Calu3 (cell line): Measurements from ENCODE around the gene SPEM2. TPM values are rescaled to one million over a fixed set of nuclear protein-coding genes. Genes with fewer than 3 reads are reported as not detected.

Source experiments
- BruUV-seq: library from RNA; stranded (reverse); fragments of 400-500 nt; replicated peaks from 2 replicates; lab custom pipeline; 2021; lab: Mats Ljungman, UMichigan
- CTCF ChIA-PET: fragments of 300-600 bp; sonication (Branson Sonifier 250); formaldehyde crosslinking; loops from one replicate; lab custom pipeline; 2022; ENCODE audit warnings: antibody characterized with exemption; lab: Charles Lee
- DNase-seq: peaks from one replicate; pipeline ENCODE4 v3.0.0; 2022
- H3K27ac Mint-ChIP-seq: one replicate; pipeline ENCODE4 v1.8.0; 2022; ENCODE audit warnings: mixed read lengths; ENCODE audit not compliant: unreplicated experiment
- H3K27me3 Mint-ChIP-seq: one replicate; pipeline ENCODE4 v1.8.0; 2022; ENCODE audit warnings: mixed read lengths; ENCODE audit not compliant: unreplicated experiment
- H3K36me3 Mint-ChIP-seq: one replicate; pipeline ENCODE4 v1.8.0; 2022; ENCODE audit warnings: mild to moderate bottlenecking, moderate library complexity, mixed read lengths; ENCODE audit not compliant: insufficient read depth, unreplicated experiment
- H3K4me1 Mint-ChIP-seq: one replicate; pipeline ENCODE4 v1.8.0; 2022; ENCODE audit warnings: mild to moderate bottlenecking, low read depth, mixed read lengths; ENCODE audit not compliant: unreplicated experiment
- H3K4me3 Mint-ChIP-seq: one replicate; pipeline ENCODE4 v1.8.0; 2022; ENCODE audit warnings: mild to moderate bottlenecking, low read depth, moderate library complexity, mixed read lengths; ENCODE audit not compliant: unreplicated experiment
- H3K9me3 Mint-ChIP-seq: one replicate; pipeline ENCODE4 v1.8.0; 2022; ENCODE audit warnings: low read depth, mixed read lengths; ENCODE audit not compliant: unreplicated experiment
- intact Hi-C: fragments of 100-400 bp; cut with micrococcal nuclease; formaldehyde crosslinking; loops from one replicate; pipeline ENCODE4 v1.10.0; 2022; ENCODE audit not compliant: unreplicated experiment
- total RNA-seq: library from RNA; stranded (reverse); gene quantifications from 2 replicates; pipeline ENCODE4 v1.2.3, GENCODE V29; 2022
- TF ChIP-seq, protein P1 (sequence below): fragments of 200-600 bp; IDR thresholded peaks from one replicate; pipeline ENCODE4 v1.8.0; 2022; ENCODE audit warnings: antibody characterized with exemption; ENCODE audit not compliant: unreplicated experiment

Gene SPEM2
- total RNA-seq, 1 experiment from 2014 or later: not detected

DNA sequence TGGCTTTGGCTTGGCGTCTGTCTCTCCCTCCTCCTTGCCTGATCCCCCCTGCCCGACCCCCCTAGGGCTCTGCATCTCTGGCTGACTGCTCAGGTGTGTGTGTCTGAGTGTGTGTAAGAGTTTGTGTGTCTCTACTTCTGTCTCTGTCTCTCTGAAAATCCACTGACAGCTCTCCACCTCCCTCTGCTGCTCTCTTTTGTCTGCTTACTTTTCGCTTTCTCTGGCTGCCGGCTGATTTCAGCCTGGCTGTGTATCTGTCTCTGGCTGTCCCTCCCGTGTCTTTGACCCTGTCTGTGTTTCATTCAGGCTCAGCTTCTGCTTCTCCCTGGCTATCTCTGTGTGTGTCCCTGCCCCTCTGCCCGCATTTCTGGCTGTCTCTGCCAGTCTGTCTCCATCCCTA, 9.1 kb upstream of the SPEM2 start:
- TF ChIP-seq, protein P1, sequence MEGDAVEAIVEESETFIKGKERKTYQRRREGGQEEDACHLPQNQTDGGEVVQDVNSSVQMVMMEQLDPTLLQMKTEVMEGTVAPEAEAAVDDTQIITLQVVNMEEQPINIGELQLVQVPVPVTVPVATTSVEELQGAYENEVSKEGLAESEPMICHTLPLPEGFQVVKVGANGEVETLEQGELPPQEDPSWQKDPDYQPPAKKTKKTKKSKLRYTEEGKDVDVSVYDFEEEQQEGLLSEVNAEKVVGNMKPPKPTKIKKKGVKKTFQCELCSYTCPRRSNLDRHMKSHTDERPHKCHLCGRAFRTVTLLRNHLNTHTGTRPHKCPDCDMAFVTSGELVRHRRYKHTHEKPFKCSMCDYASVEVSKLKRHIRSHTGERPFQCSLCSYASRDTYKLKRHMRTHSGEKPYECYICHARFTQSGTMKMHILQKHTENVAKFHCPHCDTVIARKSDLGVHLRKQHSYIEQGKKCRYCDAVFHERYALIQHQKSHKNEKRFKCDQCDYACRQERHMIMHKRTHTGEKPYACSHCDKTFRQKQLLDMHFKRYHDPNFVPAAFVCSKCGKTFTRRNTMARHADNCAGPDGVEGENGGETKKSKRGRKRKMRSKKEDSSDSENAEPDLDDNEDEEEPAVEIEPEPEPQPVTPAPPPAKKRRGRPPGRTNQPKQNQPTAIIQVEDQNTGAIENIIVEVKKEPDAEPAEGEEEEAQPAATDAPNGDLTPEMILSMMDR: no peak
- no peak overlapping the region for H3K4me3 Mint-ChIP-seq
- peaks cover 15% of the 10 kb centered on the region for H3K27me3 Mint-ChIP-seq
- no TSS peak for BruUV-seq
- no peaks in the 10 kb centered on the region for H3K4me1 Mint-ChIP-seq
- DNase-seq: no peak
- H3K9me3 Mint-ChIP-seq: no peaks in the 10 kb centered on the region
- peaks cover 4% of the 10 kb centered on the region for H3K36me3 Mint-ChIP-seq
- H3K27ac Mint-ChIP-seq: no peak overlapping the region
- CTCF ChIA-PET: no interaction called here
- intact Hi-C loops: no loop called here

DNA sequence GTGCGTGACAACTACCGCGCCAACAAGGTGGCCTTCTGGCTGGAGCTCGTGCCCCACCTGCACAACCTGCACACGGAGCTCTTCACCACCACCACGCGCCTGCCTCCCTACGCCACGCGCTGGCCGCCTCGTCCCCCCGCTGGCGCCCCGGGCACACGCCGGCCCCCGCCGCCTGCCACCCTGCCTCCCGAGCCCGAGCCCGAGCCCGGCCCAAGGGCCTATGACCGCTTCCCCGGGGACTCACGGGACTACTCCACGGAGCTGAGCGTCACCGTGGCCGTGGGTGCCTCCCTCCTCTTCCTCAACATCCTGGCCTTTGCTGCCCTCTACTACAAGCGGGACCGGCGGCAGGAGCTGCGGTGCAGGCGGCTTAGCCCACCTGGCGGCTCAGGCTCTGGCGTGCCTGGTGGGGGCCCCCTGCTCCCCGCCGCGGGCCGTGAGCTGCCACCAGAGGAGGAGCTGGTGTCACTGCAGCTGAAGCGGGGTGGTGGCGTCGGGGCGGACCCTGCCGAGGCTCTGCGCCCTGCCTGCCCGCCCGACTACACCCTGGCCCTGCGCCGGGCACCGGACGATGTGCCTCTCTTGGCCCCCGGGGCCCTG, 8.3 kb upstream of the SPEM2 start:
- peaks cover 15% of the 10 kb centered on the region for H3K27me3 Mint-ChIP-seq
- peaks cover 4% of the 10 kb centered on the region for H3K36me3 Mint-ChIP-seq
- no peak overlapping the region for H3K4me3 Mint-ChIP-seq
- H3K27ac Mint-ChIP-seq: no peak overlapping the region
- no peaks in the 10 kb centered on the region for H3K4me1 Mint-ChIP-seq
- TF ChIP-seq, protein P1: no peak
- DNase-seq: no peak
- no TSS peak for BruUV-seq
- intact Hi-C loops: no loop called here
- CTCF ChIA-PET: no interaction called here
- no peaks in the 10 kb centered on the region for H3K9me3 Mint-ChIP-seq

DNA sequence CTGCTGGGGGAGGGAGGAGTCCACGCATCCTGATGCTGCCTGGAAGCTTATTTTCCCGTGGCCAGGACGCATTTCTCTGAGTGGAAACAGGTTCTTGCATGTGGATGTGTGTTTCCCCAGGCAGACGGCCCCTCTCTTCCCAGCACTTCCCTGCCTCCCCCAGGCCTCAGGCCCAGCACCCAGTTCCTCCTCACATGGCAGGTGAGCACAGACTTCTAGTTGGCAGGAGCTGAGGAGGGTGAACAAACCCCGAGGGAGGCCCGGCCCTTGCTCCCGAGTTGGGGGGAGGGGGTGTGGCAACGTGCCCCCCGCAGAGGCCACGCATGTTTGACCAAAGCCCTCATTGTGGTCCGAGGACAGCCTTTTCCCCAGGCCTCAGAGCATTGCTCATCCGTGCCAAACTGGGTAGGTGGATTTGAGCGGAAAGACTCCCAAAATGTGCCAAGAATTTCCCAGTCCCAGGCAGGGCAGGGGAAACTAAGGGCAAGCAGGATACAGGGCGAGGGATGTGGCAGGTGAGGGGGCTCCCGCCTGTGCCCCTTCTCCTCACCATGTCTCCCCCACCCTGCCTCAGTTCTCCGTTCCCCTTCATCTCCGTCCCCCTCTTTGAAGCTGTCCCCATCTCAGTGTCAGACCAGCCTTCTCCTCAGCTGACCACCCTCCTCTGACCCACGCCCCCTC, 6.8 kb upstream of the SPEM2 start:
- Mint-ChIP-seq H3K9me3 (no peaks in the 10 kb centered on the region), H3K36me3 (no peaks in the 10 kb centered on the region), H3K4me1 (no peaks in the 10 kb centered on the region), H3K27me3 (peaks cover 15% of the 10 kb centered on the region), H3K4me3 (no peak overlapping the region), H3K27ac (no peak overlapping the region)
- no TSS peak for BruUV-seq
- DNase-seq: no peak
- CTCF ChIA-PET: no interaction called here
- intact Hi-C loops: no loop called here
- TF ChIP-seq, protein P1: no peak

GRCh38 chr17:7419819-7420610, 5.4 kb upstream of the SPEM2 start, which contains the start of gene SPEM1:
Gene SPEM1, plus strand, starts transcription at chr17:7420324. Its CDS starts 61 bp downstream, at chr17:7420385.
- CTCF ChIA-PET: no interaction called here
- H3K4me1 Mint-ChIP-seq: no peaks in the 10 kb centered on the region
- no peaks in the 10 kb centered on the region for H3K9me3 Mint-ChIP-seq
- no peak within 1 kb of the TSS for H3K4me3 Mint-ChIP-seq
- H3K36me3 Mint-ChIP-seq: no peaks in the 10 kb centered on the region
- BruUV-seq: no TSS peak
- intact Hi-C loops: no loop called here
- no peak for DNase-seq
- H3K27ac Mint-ChIP-seq: no peak within 1 kb of the TSS
- peaks cover 15% of the 10 kb centered on the region for H3K27me3 Mint-ChIP-seq
- TF ChIP-seq, protein P1: no peak
